GM18505 (cell line): Measurements from ENCODE around the gene ABHD12.

ENCODE experiments used
- ATAC-seq: cut with Tn5 transposase; IDR thresholded peaks from one replicate; pipeline ENCODE4 v1.9.1; 2021; ENCODE audit not compliant: unreplicated experiment
- POLR2A ChIP-seq: IDR thresholded peaks from 4 replicates; pipeline ENCODE4 v1.6.1; 2011; ENCODE audit warnings: borderline replicate concordance; ENCODE audit not compliant: insufficient read depth, insufficient read length; ENCODE audit errors: extremely low read depth

ABHD12 gene

GRCh38 chr20:25294459-25295385 is 95.9 kb downstream of the ABHD12 start:
- TF ChIP-seq POLR2A: no peak

GRCh38 chr20:25293910-25294458 is 96.7 kb downstream of the ABHD12 start:
- ATAC-seq: no peak
- no peak for TF ChIP-seq POLR2A

More at GRCh38 chr20:25294459-25295385, 95.9 kb downstream of the ABHD12 start:
- no peak for ATAC-seq

DNA sequence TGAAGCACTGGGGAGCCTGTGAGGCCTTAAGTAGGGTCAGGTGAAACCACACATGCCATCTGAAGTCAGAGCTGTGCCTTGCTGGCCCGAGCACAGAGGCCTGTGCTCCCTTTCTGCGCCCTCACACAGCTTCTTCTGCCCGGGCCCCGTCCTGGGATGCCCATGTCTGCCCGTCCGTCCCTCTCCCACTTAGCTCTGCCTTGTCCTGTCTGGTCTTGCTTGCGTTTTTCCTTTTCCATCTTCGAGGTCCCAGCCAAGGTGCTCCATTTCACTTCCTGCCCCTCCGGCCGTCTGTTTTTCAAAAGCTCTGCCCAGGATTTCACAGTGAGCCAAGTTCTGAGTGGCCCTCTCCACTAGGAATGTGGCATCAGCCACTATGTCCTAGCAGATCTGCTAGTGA is 97.1 kb downstream of the ABHD12 start:
- ATAC-seq: no peak
- no peak for TF ChIP-seq POLR2A

GRCh38 chr20:25292176-25292891 is 98.3 kb downstream of the ABHD12 start:
- ATAC-seq: no peak
- TF ChIP-seq POLR2A: peak; percentile 1

GRCh38 chr20:25291432-25292133 is 99.1 kb downstream of the ABHD12 start:
- no peak for TF ChIP-seq POLR2A
- no peak for ATAC-seq

DNA sequence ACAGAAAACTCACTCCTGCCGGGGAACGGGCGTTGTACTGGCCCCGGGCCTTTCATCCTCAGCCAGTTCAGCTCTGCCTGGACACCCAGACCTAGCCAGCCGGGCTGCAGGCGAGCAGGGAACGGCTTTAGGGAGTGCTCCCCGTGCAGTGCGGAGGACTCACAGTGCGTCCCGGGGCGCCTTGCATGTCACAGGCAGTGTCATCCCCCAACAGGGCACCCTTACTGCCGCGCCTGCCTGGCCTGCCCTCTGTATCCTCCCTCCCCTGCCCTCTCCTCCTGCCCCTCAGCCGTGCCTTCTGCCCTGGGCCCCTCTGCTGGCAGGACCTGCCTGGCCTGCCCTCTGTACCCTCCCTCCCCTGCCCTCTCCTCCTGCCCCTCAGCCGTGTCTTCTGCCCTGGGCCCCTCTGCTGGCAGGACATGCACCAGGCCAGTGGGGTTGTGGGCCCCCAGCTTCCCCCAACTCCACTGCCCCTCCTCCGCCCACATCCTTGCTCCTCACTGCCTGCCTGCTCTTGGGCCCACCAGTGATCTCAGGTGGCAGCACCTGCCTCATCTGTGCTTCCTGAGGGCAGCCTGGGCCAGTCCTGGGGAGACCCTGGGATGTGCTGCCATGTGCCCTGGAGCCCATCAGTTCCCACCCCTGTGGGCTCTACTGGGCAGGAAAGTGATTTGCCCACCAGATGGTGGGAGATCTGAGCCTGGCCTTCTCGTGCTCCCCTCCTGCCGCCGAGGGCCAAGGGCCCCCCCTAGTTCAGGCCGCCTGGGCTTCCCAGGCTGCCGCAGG is 99.8 kb downstream of the ABHD12 start:
- no peak for TF ChIP-seq POLR2A

GRCh38 chr20:25289886-25290597 is 100.6 kb downstream of the ABHD12 start:
- ATAC-seq: no peak
- no peak for TF ChIP-seq POLR2A

More for the DNA sequence above, 99.8 kb downstream of the ABHD12 start:
- ATAC-seq: no peak

DNA sequence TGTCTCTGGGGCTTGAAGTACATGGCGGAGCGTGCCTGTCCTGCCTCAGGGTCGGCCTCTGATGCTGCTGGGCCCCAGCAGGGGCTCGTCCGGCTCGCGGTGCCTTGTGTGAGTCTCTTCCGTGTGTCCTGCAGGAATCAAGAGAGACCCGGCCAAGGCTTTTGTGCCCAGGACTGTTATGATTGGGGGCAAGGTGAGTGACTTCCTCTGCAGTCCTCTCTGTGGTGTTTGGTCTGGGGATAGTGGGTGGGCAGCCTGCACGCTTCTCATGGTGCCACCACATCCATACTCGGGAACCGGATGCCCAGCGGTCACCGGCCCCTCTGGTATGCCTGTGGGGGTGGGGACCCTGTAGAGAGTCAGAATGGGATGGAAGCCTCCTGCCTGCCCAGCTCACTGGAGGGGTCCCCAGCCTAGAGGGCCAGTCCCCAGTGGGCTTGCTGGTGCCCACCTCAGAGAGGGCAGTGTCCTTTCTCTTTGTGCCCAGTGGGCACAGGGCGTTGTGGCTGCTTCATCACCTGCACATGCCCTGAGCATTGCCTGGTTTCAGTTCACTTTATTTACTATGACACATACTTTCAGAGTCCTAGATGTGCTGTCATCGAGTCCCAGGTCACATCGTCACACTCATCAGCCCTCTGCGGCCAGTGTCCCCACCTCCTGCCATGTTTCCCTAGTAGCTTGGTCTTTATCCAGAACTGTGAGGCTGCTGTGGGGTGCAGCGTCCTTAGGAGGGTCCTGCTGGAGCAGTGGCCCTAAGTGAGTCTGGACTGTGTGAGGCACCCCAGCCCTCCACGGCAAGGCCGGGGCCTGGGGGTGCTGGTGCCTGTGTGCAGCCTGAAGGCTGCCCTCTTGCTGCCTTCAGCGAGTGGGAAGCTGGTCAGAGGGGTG is 102.1 kb downstream of the ABHD12 start:
- TF ChIP-seq POLR2A: no peak
- ATAC-seq: peak; percentile 90

GRCh38 chr20:25287631-25288290 is 102.9 kb downstream of the ABHD12 start:
- ATAC-seq: no peak
- TF ChIP-seq POLR2A: no peak

- TF ChIP-seq POLR2A: no peak
- ATAC-seq: no peak
Measured at GRCh38 chr20:25286917-25287316, 103.7 kb downstream of the ABHD12 start.
